ENCODE data around the gene DUSP2. TPM values are rescaled to one million over a fixed set of nuclear protein-coding genes. Genes with fewer than 3 reads are reported as not detected.

Gene DUSP2
- total and polyA plus RNA-seq, 10 of the 15 experiments (the other 5 are each of a cell fraction or from before 2014, with no cell fraction given) = 9.7 to 212 (median 57.2) TPM

- no peaks in the 10 kb centered on the region for H3K27me3 ChIP-seq (replicated peaks in 1 of 2; ENCODE audit: control insufficient read depth in 2 of 2, insufficient read depth in 2 of 2, low read length in 1 of 2)
- intact Hi-C loops (cut with micrococcal nuclease; ENCODE audit: unreplicated experiment) = loop anchor here (1.0 to 5.0 kb wide), 4 partner anchors 13 to 383 kb away; partner anchors contain the start of genes NCAPH and STARD7
- ChIA-PET CTCF (interaction anchor here (0.8 to 14.4 kb wide), 5 partner anchors 13 to 123 kb away, joined by 3 to 535 read pairs (median 42); partner anchors contain the start of gene ADRA2B), RAD21 (ENCODE audit: unreplicated experiment) (interaction anchor here (0.8 to 18.1 kb wide), 3 partner anchors 13 to 31 kb away, joined by 3 to 463 read pairs (median 182); no protein-coding TSS in a partner anchor), SMC1A (ENCODE audit: uncharacterized antibody, unreplicated experiment) (interaction anchor here (1.4 to 14.4 kb wide), 3 partner anchors 14 to 28 kb away, joined by 4 to 338 read pairs (median 139); no protein-coding TSS in a partner anchor), POLR2A (interaction anchor here (4.2 to 9.5 kb wide), 4 partner anchors 14 to 64 kb away, joined by 12 to 161 read pairs (median 58); partner anchors contain the start of gene STARD7)
- peak overlapping the region; percentile 84 for H3K9ac ChIP-seq (ENCODE audit: control insufficient read depth, insufficient read depth, low read length)
- H3K79me2 ChIP-seq (ENCODE audit: control insufficient read depth, insufficient read depth, low read length) = peaks cover 29% of the 10 kb centered on the region
- BruUV-seq (replicated peaks) = no TSS peak
- ATAC-seq (no peak), DNase-seq (ENCODE audit: low read depth, low spot score) (no peak), FAIRE-seq (no peak)
- H3K36me3 ChIP-seq (ENCODE audit: control insufficient read depth in 2 of 2, insufficient read depth in 2 of 2, low read length in 1 of 2) = peaks cover 7% of the 10 kb centered on the region in 2 experiments; a peak in 2 of 4 replicates
- H4K20me1 ChIP-seq (ENCODE audit: control insufficient read depth, insufficient read depth) = no peaks in the 10 kb centered on the region
- H3K4me2 ChIP-seq (ENCODE audit: control insufficient read depth, insufficient read depth) = peak overlapping the region; percentile 95
- in situ Hi-C loops (cut with MboI) = loop anchor here (5.0 kb wide), 2 partner anchors 33 to 118 kb away; no protein-coding TSS in a partner anchor
- H3K9me3 ChIP-seq (replicated peaks; ENCODE audit: control insufficient read depth, insufficient read depth, low read length) = no peaks in the 10 kb centered on the region
- WGBS (ENCODE audit: insufficient coverage, insufficient replicate concordance, low lambda C conversion rate, missing lambda C conversion rate) = under 1% methylated on average over 30 of the region's 35 CpGs
- H3K4me1 ChIP-seq (ENCODE audit: control insufficient read depth, insufficient read depth, low read length) = peaks cover 45% of the 10 kb centered on the region
- no peak overlapping the region for H2AFZ ChIP-seq (ENCODE audit: control insufficient read depth, low read depth, low read length)
- peak overlapping the region; percentile 89 for H3K27ac ChIP-seq (ENCODE audit: control insufficient read depth, insufficient read depth)
- peak overlapping the region; percentile 92 for H3K4me3 ChIP-seq
- TF ChIP-seq SMAD1 (IDR thresholded peaks at IDR 0.05; ENCODE audit: low read depth, partially characterized antibody) (peak; percentile 98), ATF7 (IDR thresholded peaks at IDR 0.05; ENCODE audit: low read depth) (no peak), CBFB (IDR thresholded peaks at IDR 0.05; ENCODE audit: low read depth) (no peak), RELB (IDR thresholded peaks at IDR 0.05; ENCODE audit: low read depth) (peak; percentile 53; the same call in 1 of the 2 replicates), KDM1A (IDR thresholded peaks at IDR 0.05; ENCODE audit: borderline replicate concordance) (no peak), POLR2A (IDR thresholded peaks at IDR 0.05; ENCODE audit: low read depth, low read length) (no peak), SIN3A (IDR thresholded peaks at IDR 0.05; ENCODE audit: low read depth, low read length) (0 out of 2 replicates have a peak, but pooled peaks have one; percentile 69), E4F1 (IDR thresholded peaks at IDR 0.05; ENCODE audit: borderline replicate concordance, partially characterized antibody) (no peak), CREM (IDR thresholded peaks at IDR 0.05; ENCODE audit: low read depth) (no peak), POU2F2 (IDR thresholded peaks at IDR 0.05; ENCODE audit: borderline replicate concordance, low read depth, low read length) (peak; percentile 34; the same call in 1 of the 3 replicates), PBX3 (IDR thresholded peaks at IDR 0.05; ENCODE audit: insufficient replicate concordance, low read depth, low read length) (peak; percentile 2), RFX5 (IDR thresholded peaks at IDR 0.05; ENCODE audit: low read depth, low read length) (no peak), ZBED1 (IDR thresholded peaks at IDR 0.05; ENCODE audit: borderline replicate concordance) (0 out of 2 replicates have a peak, but pooled peaks have one; percentile 15), ELK1 (IDR thresholded peaks at IDR 0.05; ENCODE audit: low read depth, low read length) (no peak), MEF2B (IDR thresholded peaks at IDR 0.05; ENCODE audit: partially characterized antibody, poor library complexity, severe bottlenecking) (no peak), TBL1XR1 (IDR thresholded peaks at IDR 0.05; ENCODE audit: low read depth, low read length) (no peak; the same call in 1 of the 2 replicates), EGR1 (IDR thresholded peaks at IDR 0.05; ENCODE audit: borderline replicate concordance in 1 of 2, low read depth in 2 of 2, low read length in 2 of 2) (0 out of 3 replicates have a peak, but pooled peaks of 1 of the 2 experiments have one; percentile 1)
Measured at GRCh38 chr2:96144481-96145035, 682 bp downstream of the DUSP2 start.

Data from GM12878 (cell line).